Esophagus muscularis mucosa (tissue), 4 donors: ENCODE results near the gene NR2E3.

Experiments
- CTCF ChIP-seq, 3 experiments: fragments of 200-600 bp in 2 of 3; fragments of 450-650 bp in 1 of 3; sonication (generic) in 2 of 3; IDR thresholded peaks; one replicate each; pipeline ENCODE4 v1.5.1; 2017 to 2019; ENCODE audit warnings: antibody characterized with exemption in 3 of 3, mild to moderate bottlenecking in 2 of 3, moderate library complexity in 1 of 3
- EP300 ChIP-seq: sonication (generic); formaldehyde crosslinking; IDR thresholded peaks from one replicate; pipeline ENCODE4 v1.6.1; 2017; ENCODE audit warnings: antibody characterized with exemption
- POLR2A ChIP-seq: fragments of 450-650 bp; IDR thresholded peaks from one replicate; pipeline ENCODE4 v1.6.1; 2017; ENCODE audit warnings: antibody characterized with exemption, moderate library complexity, mild to moderate bottlenecking, low read depth
- POLR2AphosphoS5 ChIP-seq, 2 donors: sonication (generic); formaldehyde crosslinking; IDR thresholded peaks; one replicate each; pipeline ENCODE4 v1.6.1; 2017; ENCODE audit warnings: antibody characterized with exemption in 2 of 2

DNA sequence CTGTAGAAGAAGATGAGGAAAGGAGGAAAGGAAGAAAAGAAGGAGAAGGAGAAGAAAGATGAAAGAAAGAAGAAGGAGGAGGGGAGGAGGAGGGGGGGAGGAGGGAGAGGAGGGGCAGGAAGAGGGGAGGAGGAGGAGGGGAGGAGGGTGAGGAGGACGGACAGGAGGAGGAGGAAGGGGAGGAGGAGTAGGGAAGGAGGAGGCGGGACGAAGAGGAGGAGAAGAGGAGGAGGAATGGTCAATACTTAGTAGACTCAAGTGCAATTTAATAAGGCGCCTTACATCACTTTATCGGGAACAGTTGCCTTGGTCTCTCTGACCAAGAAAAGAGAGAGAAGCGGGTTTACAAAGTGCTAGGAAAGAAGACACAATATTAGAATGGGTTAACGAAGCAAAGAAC lies 23.7 kb upstream of the NR2E3 start:
- TF ChIP-seq CTCF (IDR thresholded peaks at IDR 0.05) (no peak), EP300 (no peak), POLR2AphosphoS5 (IDR thresholded peaks at IDR 0.05) (no peak), POLR2A (no peak)
